Upper lobe of left lung (tissue), 4 donors: Measurements from ENCODE around the gene RNF5.

ENCODE experiments used
- CTCF ChIP-seq, 6 experiments: fragments of 450-650 bp in 4 of 6; fragments of 200-600 bp in 2 of 6; sonication (generic) in 2 of 6; IDR thresholded peaks; one replicate each; pipeline ENCODE4 v1.5.1; 2016 to 2019; ENCODE audit warnings: antibody characterized with exemption in 6 of 6
- EP300 ChIP-seq, 4 donors: sonication (generic); formaldehyde crosslinking; IDR thresholded peaks; one replicate each; pipeline ENCODE4 v1.5.1; 2017; ENCODE audit warnings: antibody characterized with exemption in 4 of 4, control low read depth in 2 of 4
- POLR2A ChIP-seq, 4 donors: fragments of 450-650 bp; IDR thresholded peaks; one replicate each; pipeline ENCODE4 v1.5.1; 2016 to 2017; ENCODE audit warnings: antibody characterized with exemption in 4 of 4, mild to moderate bottlenecking in 2 of 4

- TF ChIP-seq CTCF (IDR thresholded peaks at IDR 0.05): no peak
- TF ChIP-seq POLR2A (IDR thresholded peaks at IDR 0.05): no peak
- no peak for TF ChIP-seq EP300 (IDR thresholded peaks at IDR 0.05)
Measured at GRCh38 chr6:32204268-32204715, 26.1 kb downstream of the RNF5 start.
